CD4-positive, CD25-positive, alpha-beta regulatory T cell (primary cell): ENCODE measurements around the gene CDC14A. TPM values are rescaled to one million over a fixed set of nuclear protein-coding genes. Genes with fewer than 3 reads are reported as not detected.

Source experiments
- ATAC-seq, 2 donors: fragments of 150-1000 bp; cut with Tn5 transposase; one replicate each; pipeline ENCODE4 v1.10.0; 2021; ENCODE audit warnings: low read depth in 2 of 2, moderate number of reproducible peaks in 2 of 2, moderate library complexity in 1 of 2
- DNase-seq, 3 donors: peaks; one replicate each; pipeline versions ENCODE4 v3.0.0 to v3.0.0-alpha.2; 2012 to 2022; ENCODE audit warnings: mixed read lengths in 1 of 3
- H3K27ac ChIP-seq: one replicate; pipeline ENCODE4 v1.7.0; 2013; ENCODE audit warnings: mild to moderate bottlenecking, low read length; ENCODE audit not compliant: insufficient read depth, poor library complexity, severe bottlenecking
- H3K27me3 ChIP-seq: one replicate; pipeline ENCODE4 v1.7.0; 2013; ENCODE audit warnings: low read length; ENCODE audit not compliant: control insufficient read depth, insufficient read depth
- H3K36me3 ChIP-seq: one replicate; pipeline ENCODE4 v1.7.0; 2013; ENCODE audit warnings: mild to moderate bottlenecking, low read length, moderate library complexity; ENCODE audit not compliant: control insufficient read depth, insufficient read depth
- H3K4me1 ChIP-seq: 2 replicates; pipeline ENCODE4 v1.7.0; 2013; ENCODE audit warnings: mild to moderate bottlenecking, low read length; ENCODE audit not compliant: insufficient read depth, control insufficient read depth, poor library complexity, severe bottlenecking
- H3K4me3 ChIP-seq: one replicate; pipeline ENCODE4 v1.7.0; 2013; ENCODE audit warnings: low read depth, mild to moderate bottlenecking, low read length, moderate library complexity
- H3K9me3 ChIP-seq, 2 experiments: 1 replicate in 1 of 2; 2 replicates in 1 of 2; pipeline ENCODE4 v1.7.0; 2013; ENCODE audit warnings: low read length in 2 of 2, mild to moderate bottlenecking in 1 of 2, moderate library complexity in 1 of 2; ENCODE audit not compliant: control insufficient read depth in 2 of 2
- H3K27ac Mint-ChIP-seq, 3 donors: one replicate each; pipeline ENCODE4 v1.8.0; 2020 to 2022; ENCODE audit warnings: mild to moderate bottlenecking in 3 of 3, mixed read lengths in 3 of 3, moderate library complexity in 2 of 3
- H3K27me3 Mint-ChIP-seq: one replicate; pipeline ENCODE4 v1.8.0; 2022; ENCODE audit warnings: mild to moderate bottlenecking, mixed read lengths
- H3K36me3 Mint-ChIP-seq: one replicate; pipeline ENCODE4 v1.8.0; 2020; ENCODE audit warnings: mixed read lengths
- H3K4me1 Mint-ChIP-seq, 4 donors: one replicate each; pipeline ENCODE4 v1.8.0; 2020 to 2022; ENCODE audit warnings: mixed read lengths in 4 of 4, mild to moderate bottlenecking in 1 of 4
- H3K4me3 Mint-ChIP-seq, 4 donors: one replicate each; pipeline ENCODE4 v1.8.0; 2020 to 2022; ENCODE audit warnings: mild to moderate bottlenecking in 4 of 4, mixed read lengths in 4 of 4, moderate library complexity in 3 of 4
- H3K9me3 Mint-ChIP-seq, 7 donors: one replicate each; pipeline ENCODE4 v1.8.0; 2020 to 2022; ENCODE audit warnings: mixed read lengths in 7 of 7, mild to moderate bottlenecking in 3 of 7, moderate library complexity in 2 of 7
- polyA plus RNA-seq, 4 donors: library from polyadenylated mRNA; unstranded; fragments of 300-500 nt; fragmentation: Illumina TruSeq; gene quantifications; one replicate each; pipeline ENCODE4 v1.2.3, GENCODE V29; 2021
- total RNA-seq: library from RNA; stranded (reverse); gene quantifications from one replicate; pipeline ENCODE4 v1.2.3, GENCODE V29; 2022

The CDC14A gene
- total and polyA plus RNA-seq, 5 donors from 2014 or later = 33.8 to 155 (median 37.8) TPM

DNA sequence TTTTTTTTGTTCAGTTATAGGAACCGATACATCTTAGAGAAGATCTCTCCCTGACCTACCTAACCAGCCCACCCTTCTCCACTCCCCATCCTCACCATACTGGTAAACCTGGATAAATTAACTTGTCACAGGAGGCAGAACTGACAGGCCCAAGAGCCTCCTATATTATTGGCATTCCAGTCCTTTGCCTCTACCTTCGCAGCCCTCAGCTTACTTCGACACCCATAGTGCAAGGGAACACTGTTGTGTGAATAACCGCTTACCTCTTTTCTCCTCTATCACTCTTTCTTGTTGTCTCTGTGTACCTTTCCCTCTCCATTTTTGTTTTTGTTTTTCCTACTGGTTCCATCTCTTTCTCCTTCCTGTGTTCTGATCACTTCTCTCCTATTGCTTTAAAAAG is 58.7 kb downstream of the CDC14A start:
- Histone ChIP-seq H3K27me3 (no peaks in the 10 kb centered on the region), H3K36me3 (peaks cover 35% of the 10 kb centered on the region), H3K4me1 (peaks cover 65% of the 10 kb centered on the region), H3K9me3 (no peaks in the 10 kb centered on the region), H3K4me3 (no peak overlapping the region), H3K27ac (no peak overlapping the region)
- DNase-seq (no peak), ATAC-seq (no peak)
- H3K36me3 Mint-ChIP-seq = peaks cover 51% of the 10 kb centered on the region
- peak overlapping the region in 2 of 4 donors; percentile 11 to 20 for H3K4me3 Mint-ChIP-seq
- H3K4me1 Mint-ChIP-seq = peaks cover 50 to 83% (median 68%) of the 10 kb centered on the region in 4 donors
- peak overlapping the region; percentile 21 to 90 (median 71) for H3K27ac Mint-ChIP-seq
- H3K9me3 Mint-ChIP-seq = peaks cover 0 to 11% (median 3%) of the 10 kb centered on the region in 7 donors
- H3K27me3 Mint-ChIP-seq = no peaks in the 10 kb centered on the region

DNA sequence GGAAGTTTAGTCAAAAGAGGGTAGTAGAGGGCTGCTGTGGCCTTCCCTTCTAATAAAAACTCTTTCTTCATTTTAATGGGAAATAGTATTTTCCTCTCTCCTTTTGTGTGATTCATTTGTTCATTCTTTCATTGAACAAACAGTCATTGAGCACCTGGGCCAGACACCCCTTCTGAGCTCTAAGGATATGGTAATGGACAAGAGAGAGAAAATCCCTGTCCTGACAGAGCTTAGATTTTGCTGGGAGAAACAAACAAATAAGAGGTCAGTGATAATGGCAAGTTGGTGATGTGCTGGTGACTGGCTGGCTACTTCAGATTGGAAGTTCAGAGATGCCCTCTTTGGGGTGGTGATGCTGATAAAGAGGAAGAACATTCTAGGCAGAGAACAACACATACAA is 59.3 kb downstream of the CDC14A start:
- Mint-ChIP-seq H3K4me3 (peak overlapping the region in 2 of 4 donors; percentile 12 to 20), H3K36me3 (peaks cover 51% of the 10 kb centered on the region), H3K27ac (peak overlapping the region in 2 of 3 donors; percentile 71 to 90), H3K4me1 (peaks cover 52 to 83% (median 70%) of the 10 kb centered on the region in 4 donors), H3K9me3 (peaks cover 0 to 11% (median 3%) of the 10 kb centered on the region in 7 donors), H3K27me3 (no peaks in the 10 kb centered on the region)
- H3K4me1 ChIP-seq = peaks cover 65% of the 10 kb centered on the region
- DNase-seq (no peak), ATAC-seq (no peak)
- no peak overlapping the region for H3K27ac ChIP-seq
- no peaks in the 10 kb centered on the region for H3K27me3 ChIP-seq
- H3K9me3 ChIP-seq = no peaks in the 10 kb centered on the region
- H3K36me3 ChIP-seq = peaks cover 40% of the 10 kb centered on the region
- H3K4me3 ChIP-seq = no peak overlapping the region

DNA sequence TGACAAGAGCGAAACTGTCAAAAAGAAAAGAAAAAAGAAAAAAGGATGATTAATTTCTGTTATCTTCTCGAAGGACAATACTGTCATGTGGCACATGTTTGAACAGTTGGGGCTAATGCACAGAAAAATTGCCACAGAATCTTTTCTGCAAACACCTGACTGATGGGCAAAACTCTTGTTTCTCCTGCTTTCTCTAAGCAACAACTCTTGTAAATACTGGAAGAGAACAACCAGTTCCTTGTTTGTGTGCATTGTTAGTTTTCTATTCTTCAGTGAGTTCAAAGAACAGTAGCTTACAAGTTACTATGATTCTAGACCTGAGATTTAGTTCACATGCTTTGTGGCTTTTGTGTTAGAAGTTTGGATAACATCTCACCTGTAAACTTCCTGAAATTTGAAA is 60.7 kb downstream of the CDC14A start:
- no peaks in the 10 kb centered on the region for H3K9me3 ChIP-seq
- ATAC-seq = no peak
- peak overlapping the region; percentile 63 for H3K4me3 ChIP-seq
- peaks cover 58 to 85% (median 74%) of the 10 kb centered on the region in 4 donors for H3K4me1 Mint-ChIP-seq
- no peaks in the 10 kb centered on the region for H3K27me3 ChIP-seq
- H3K27me3 Mint-ChIP-seq = no peaks in the 10 kb centered on the region
- peak overlapping the region; percentile 59 for H3K27ac ChIP-seq
- H3K4me3 Mint-ChIP-seq = peak overlapping the region; percentile 4 to 48 (median 40)
- H3K9me3 Mint-ChIP-seq = peaks cover 0 to 12% (median 1%) of the 10 kb centered on the region in 7 donors
- peaks cover 54% of the 10 kb centered on the region for H3K36me3 Mint-ChIP-seq
- H3K36me3 ChIP-seq = peaks cover 48% of the 10 kb centered on the region
- DNase-seq = no peak
- peaks cover 68% of the 10 kb centered on the region for H3K4me1 ChIP-seq
- peak overlapping the region; percentile 65 to 88 (median 71) for H3K27ac Mint-ChIP-seq

GRCh38 chr1:100414693-100415497 is 62.6 kb downstream of the CDC14A start:
- H3K27me3 ChIP-seq = no peaks in the 10 kb centered on the region
- no peaks in the 10 kb centered on the region for H3K9me3 ChIP-seq
- H3K27ac Mint-ChIP-seq = peak overlapping the region; percentile 75 to 90 (median 89)
- no peaks in the 10 kb centered on the region for H3K27me3 Mint-ChIP-seq
- peak overlapping the region; percentile 34 to 65 (median 60) for H3K4me3 Mint-ChIP-seq
- H3K4me3 ChIP-seq = peak overlapping the region; percentile 58
- peak overlapping the region; percentile 61 for H3K27ac ChIP-seq
- ATAC-seq = peak; percentile 40 to 60
- peaks cover 79% of the 10 kb centered on the region for H3K4me1 ChIP-seq
- no peak for DNase-seq
- H3K36me3 Mint-ChIP-seq = peaks cover 47% of the 10 kb centered on the region
- H3K36me3 ChIP-seq = peaks cover 46% of the 10 kb centered on the region
- H3K9me3 Mint-ChIP-seq = peaks cover 0 to 5% (median 0%) of the 10 kb centered on the region in 7 donors
- H3K4me1 Mint-ChIP-seq = peaks cover 52 to 88% (median 68%) of the 10 kb centered on the region in 4 donors

GRCh38 chr1:100415498-100415778 is 63.1 kb downstream of the CDC14A start:
- Mint-ChIP-seq H3K4me1 (peaks cover 52 to 94% (median 69%) of the 10 kb centered on the region in 4 donors), H3K27ac (peak overlapping the region; percentile 9 to 90 (median 23)), H3K9me3 (peaks cover 0 to 5% (median 0%) of the 10 kb centered on the region in 7 donors), H3K4me3 (peak overlapping the region in 2 of 4 donors; percentile 14 to 63), H3K27me3 (no peaks in the 10 kb centered on the region), H3K36me3 (peaks cover 47% of the 10 kb centered on the region)
- Histone ChIP-seq H3K27me3 (no peaks in the 10 kb centered on the region), H3K9me3 (no peaks in the 10 kb centered on the region), H3K4me3 (peak overlapping the region; percentile 58), H3K36me3 (peaks cover 46% of the 10 kb centered on the region), H3K27ac (peak overlapping the region; percentile 61), H3K4me1 (peaks cover 79% of the 10 kb centered on the region)
- DNase-seq (no peak), ATAC-seq (no peak)

DNA sequence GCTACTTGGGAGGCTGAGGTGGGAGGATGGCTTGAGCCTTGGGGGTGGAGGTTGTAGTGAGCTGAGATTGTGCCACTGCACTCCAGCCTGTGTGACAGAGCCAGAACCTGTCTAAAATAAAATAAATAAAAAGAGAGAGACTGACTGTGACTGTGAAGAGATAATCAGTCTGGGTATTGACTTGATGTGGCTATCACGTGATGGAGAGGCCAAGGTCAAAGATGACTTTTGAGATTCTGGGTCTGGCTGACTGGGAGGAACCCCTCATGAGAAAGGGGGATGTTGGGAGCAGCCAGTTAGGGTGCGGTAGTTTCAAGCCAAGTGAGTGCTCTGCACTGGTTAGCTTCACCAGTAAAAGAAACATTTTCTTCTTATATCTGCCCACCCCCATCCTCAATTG is 66.8 kb downstream of the CDC14A start:
- Mint-ChIP-seq H3K27ac (peak overlapping the region in 2 of 3 donors; percentile 24 to 53), H3K27me3 (no peaks in the 10 kb centered on the region), H3K36me3 (peaks cover 41% of the 10 kb centered on the region), H3K9me3 (peaks cover 0 to 5% (median 0%) of the 10 kb centered on the region in 7 donors), H3K4me3 (peak overlapping the region in 2 of 4 donors; percentile 61 to 78), H3K4me1 (peaks cover 45 to 95% (median 62%) of the 10 kb centered on the region in 4 donors)
- no peak overlapping the region for H3K27ac ChIP-seq
- H3K9me3 ChIP-seq = no peaks in the 10 kb centered on the region
- ATAC-seq (no peak), DNase-seq (no peak)
- peaks cover 38% of the 10 kb centered on the region for H3K36me3 ChIP-seq
- peak overlapping the region; percentile 46 for H3K4me3 ChIP-seq
- H3K27me3 ChIP-seq = no peaks in the 10 kb centered on the region
- peaks cover 72% of the 10 kb centered on the region for H3K4me1 ChIP-seq

GRCh38 chr1:100422065-100422464 is 69.8 kb downstream of the CDC14A start:
- peak overlapping the region; percentile 95 for H3K4me3 ChIP-seq
- ATAC-seq (no peak), DNase-seq (no peak)
- H3K36me3 ChIP-seq = peaks cover 39% of the 10 kb centered on the region
- Mint-ChIP-seq H3K27me3 (no peaks in the 10 kb centered on the region), H3K36me3 (peaks cover 36% of the 10 kb centered on the region), H3K9me3 (peaks cover 0 to 5% (median 0%) of the 10 kb centered on the region in 7 donors), H3K4me3 (peak overlapping the region; percentile 87 to 97 (median 94)), H3K27ac (peak overlapping the region; percentile 71 to 96 (median 77)), H3K4me1 (peaks cover 28 to 84% (median 50%) of the 10 kb centered on the region in 4 donors)
- H3K27me3 ChIP-seq = no peaks in the 10 kb centered on the region
- peak overlapping the region; percentile 81 for H3K27ac ChIP-seq
- H3K9me3 ChIP-seq = no peaks in the 10 kb centered on the region
- peaks cover 63% of the 10 kb centered on the region for H3K4me1 ChIP-seq
